Islet of Langerhans (tissue), 1 donor: Measurements from ENCODE around the gene EMILIN2.

Source experiments
- FAIRE-seq: peaks from one replicate; lab custom pipeline; 2011; peaks lifted over from hg19 to GRCh38; lab: Jason Lieb, UNC

Gene EMILIN2

GRCh38 chr18:2878656-2879330, 32.0 kb downstream of the EMILIN2 start:
- FAIRE-seq = no peak

- FAIRE-seq = no peak
These were observed 33.1 kb downstream of the EMILIN2 start for GRCh38 chr18:2879889-2880288.

- no peak for FAIRE-seq
These were observed 33.7 kb downstream of the EMILIN2 start for GRCh38 chr18:2880473-2880872.

- FAIRE-seq = no peak
These were observed 34.5 kb downstream of the EMILIN2 start for GRCh38 chr18:2881088-2881839.

- FAIRE-seq = no peak
These were observed 35.0 kb downstream of the EMILIN2 start for GRCh38 chr18:2881840-2882195.

- no peak for FAIRE-seq
These were observed 35.4 kb downstream of the EMILIN2 start for GRCh38 chr18:2882201-2882600.

GRCh38 chr18:2883076-2883735, 36.4 kb downstream of the EMILIN2 start:
- no peak for FAIRE-seq

- FAIRE-seq = no peak
These were observed 38.0 kb downstream of the EMILIN2 start for GRCh38 chr18:2884706-2885285.

- no peak for FAIRE-seq
These were observed 40.7 kb downstream of the EMILIN2 start for GRCh38 chr18:2887470-2887869.

GRCh38 chr18:2889761-2890192, 43.0 kb downstream of the EMILIN2 start:
- no peak for FAIRE-seq

- no peak for FAIRE-seq
These were observed 43.8 kb downstream of the EMILIN2 start for GRCh38 chr18:2890606-2891005.

GRCh38 chr18:2891526-2892431, 45.0 kb downstream of the EMILIN2 start:
- FAIRE-seq = no peak

- no peak for FAIRE-seq
These were observed 46.2 kb downstream of the EMILIN2 start for GRCh38 chr18:2893056-2893455.

- FAIRE-seq = no peak
These were observed 46.9 kb downstream of the EMILIN2 start for GRCh38 chr18:2893676-2894075.

- FAIRE-seq = no peak
These were observed 47.5 kb downstream of the EMILIN2 start for GRCh38 chr18:2894131-2894840.

- FAIRE-seq = no peak
These were observed 48.1 kb downstream of the EMILIN2 start for GRCh38 chr18:2894841-2895370.

GRCh38 chr18:2895391-2895790, 48.6 kb downstream of the EMILIN2 start:
- FAIRE-seq = no peak

- FAIRE-seq = no peak
These were observed 50.2 kb downstream of the EMILIN2 start for GRCh38 chr18:2896990-2897389.

GRCh38 chr18:2897448-2898185, 50.8 kb downstream of the EMILIN2 start:
- no peak for FAIRE-seq

- no peak for FAIRE-seq
These were observed 51.4 kb downstream of the EMILIN2 start for GRCh38 chr18:2898186-2898640.
